Stomach (tissue), 9 donors: ENCODE measurements around the gene ARHGEF12. TPM values are rescaled to one million over a fixed set of nuclear protein-coding genes. Genes with fewer than 3 reads are reported as not detected.

Experiments
- DNase-seq, 2 donors: peaks; one replicate each; pipeline versions ENCODE4 v3.0.0 to v3.0.0-alpha.2; 2013 to 2019
- H3K27ac ChIP-seq, 5 donors: fragments of 200-600 bp in 4 of 5; sonication (generic) in 4 of 5; one replicate each; pipeline ENCODE4 v1.5.1; 2013 to 2019; ENCODE audit warnings: mild to moderate bottlenecking in 1 of 5, moderate library complexity in 1 of 5
- H3K27me3 ChIP-seq, 3 donors: fragments of 200-600 bp; sonication (generic); one replicate each; pipeline ENCODE4 v1.5.1; 2017 to 2019; ENCODE audit warnings: mixed run types in 1 of 3
- H3K36me3 ChIP-seq, 4 donors: fragments of 200-600 bp; sonication (generic); 1 replicate in 3 of 4; 2 replicates in 1 of 4; pipeline ENCODE4 v1.5.1; 2016 to 2019
- H3K4me1 ChIP-seq, 4 donors: fragments of 200-600 bp; sonication (generic); one replicate each; pipeline ENCODE4 v1.5.1; 2016 to 2019
- H3K4me3 ChIP-seq, 4 donors: fragments of 200-600 bp; sonication (generic) in 3 of 4; one replicate each; pipeline ENCODE4 v1.5.1; 2016 to 2019; ENCODE audit warnings: mild to moderate bottlenecking in 1 of 4
- H3K9me3 ChIP-seq, 4 donors: fragments of 200-600 bp; sonication (generic); one replicate each; pipeline ENCODE4 v1.5.1; 2016 to 2019
- EP300 ChIP-seq: sonication (generic); formaldehyde crosslinking; IDR thresholded peaks from one replicate; pipeline ENCODE4 v1.6.1; 2017; ENCODE audit warnings: antibody characterized with exemption
- POLR2A ChIP-seq, 4 donors: fragments of 450-650 bp; IDR thresholded peaks; one replicate each; pipeline ENCODE4 v1.6.1; 2016; ENCODE audit warnings: antibody characterized with exemption in 4 of 4, control low read depth in 2 of 4, mild to moderate bottlenecking in 1 of 4, moderate library complexity in 1 of 4
- POLR2AphosphoS5 ChIP-seq, 3 donors: sonication (generic); formaldehyde crosslinking; IDR thresholded peaks; one replicate each; pipeline ENCODE4 v1.6.1; 2016; ENCODE audit warnings: antibody characterized with exemption in 3 of 3
- WGBS, 5 donors: extraction: QIAGEN DNeasy Blood & Tissue Kit in 3 of 5; methylation state at CpG; one replicate each; pipeline versions ENCODE4 v1.1.5 to v1.1.7; 2013 to 2018; 5-methylcytosine and 5-hydroxymethylcytosine counted together
- intact Hi-C: fragments of 100-400 bp; cut with DNase I; formaldehyde crosslinking; loops from one replicate; pipeline ENCODE4 v1.15.1; 2023; ENCODE audit warnings: low total_unique reads
- polyA plus RNA-seq, 3 donors: library from polyadenylated mRNA; stranded (reverse); fragments of 200-250 nt; gene quantifications; one replicate each; pipeline ENCODE4 v1.2.3, GENCODE V29; 2013
- total RNA-seq, 5 donors: library from RNA; depleted of rRNA; stranded (reverse); fragments of >200 nt; gene quantifications; one replicate each; pipeline versions ENCODE4 v1.1.0 to v1.2.3, GENCODE V29; 2014 to 2016
- TF ChIP-seq, protein P1 (sequence below), 7 experiments: fragments of 450-650 bp in 4 of 7; fragments of 200-600 bp in 3 of 7; sonication (generic) in 3 of 7; IDR thresholded peaks; one replicate each; pipeline ENCODE4 v1.5.1; 2016 to 2019; ENCODE audit warnings: antibody characterized with exemption in 7 of 7, control low read depth in 2 of 7, mild to moderate bottlenecking in 1 of 7
- donor health status: healthy with polysubstance abuse.
- donor health status: Bipolar disorder and iron deficiency.
- donor health status: healthy.

Gene ARHGEF12
- total and polyA plus RNA-seq, 8 donors: 11.5 to 186 (median 43.5) TPM

DNA sequence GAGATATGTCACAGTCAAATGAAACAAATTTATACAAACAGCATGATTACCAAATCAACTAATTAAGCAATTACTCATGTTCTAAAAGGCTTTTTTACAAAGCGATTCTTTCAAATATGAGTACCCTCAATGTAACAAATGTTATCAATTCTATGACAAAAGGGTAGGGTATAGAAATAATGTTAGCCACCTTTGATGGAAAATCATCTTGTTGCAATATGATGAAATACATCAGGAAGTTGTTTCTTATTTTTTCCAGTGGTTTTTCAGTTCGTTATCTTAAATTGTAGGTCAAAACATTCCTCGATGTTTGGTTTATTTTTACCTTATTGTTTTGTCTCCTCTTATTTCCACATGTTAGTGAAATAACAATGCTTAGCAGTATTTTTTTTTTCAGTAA lies 6.5 kb downstream of the ARHGEF12 start:
- H3K4me3 ChIP-seq: no peak overlapping the region
- no peak for DNase-seq
- WGBS, 5 donors: 74 to 88% (median 84%) methylated on average over 3 of the region's 3 CpGs
- H3K9me3 ChIP-seq: no peaks in the 10 kb centered on the region
- H3K4me1 ChIP-seq: peaks cover 17 to 99% (median 80%) of the 10 kb centered on the region in 4 donors
- no peaks in the 10 kb centered on the region for H3K27me3 ChIP-seq
- H3K36me3 ChIP-seq: no peaks in the 10 kb centered on the region
- TF ChIP-seq POLR2A (IDR thresholded peaks at IDR 0.05) (no peak), POLR2AphosphoS5 (IDR thresholded peaks at IDR 0.05) (no peak), EP300 (no peak)
- TF ChIP-seq, protein P1, sequence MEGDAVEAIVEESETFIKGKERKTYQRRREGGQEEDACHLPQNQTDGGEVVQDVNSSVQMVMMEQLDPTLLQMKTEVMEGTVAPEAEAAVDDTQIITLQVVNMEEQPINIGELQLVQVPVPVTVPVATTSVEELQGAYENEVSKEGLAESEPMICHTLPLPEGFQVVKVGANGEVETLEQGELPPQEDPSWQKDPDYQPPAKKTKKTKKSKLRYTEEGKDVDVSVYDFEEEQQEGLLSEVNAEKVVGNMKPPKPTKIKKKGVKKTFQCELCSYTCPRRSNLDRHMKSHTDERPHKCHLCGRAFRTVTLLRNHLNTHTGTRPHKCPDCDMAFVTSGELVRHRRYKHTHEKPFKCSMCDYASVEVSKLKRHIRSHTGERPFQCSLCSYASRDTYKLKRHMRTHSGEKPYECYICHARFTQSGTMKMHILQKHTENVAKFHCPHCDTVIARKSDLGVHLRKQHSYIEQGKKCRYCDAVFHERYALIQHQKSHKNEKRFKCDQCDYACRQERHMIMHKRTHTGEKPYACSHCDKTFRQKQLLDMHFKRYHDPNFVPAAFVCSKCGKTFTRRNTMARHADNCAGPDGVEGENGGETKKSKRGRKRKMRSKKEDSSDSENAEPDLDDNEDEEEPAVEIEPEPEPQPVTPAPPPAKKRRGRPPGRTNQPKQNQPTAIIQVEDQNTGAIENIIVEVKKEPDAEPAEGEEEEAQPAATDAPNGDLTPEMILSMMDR (IDR thresholded peaks at IDR 0.05): no peak
- no peak overlapping the region for H3K27ac ChIP-seq
- intact Hi-C loops: loop anchor here (5.0 kb wide), 1 partner anchor 40 kb away; no protein-coding TSS in a partner anchor

DNA sequence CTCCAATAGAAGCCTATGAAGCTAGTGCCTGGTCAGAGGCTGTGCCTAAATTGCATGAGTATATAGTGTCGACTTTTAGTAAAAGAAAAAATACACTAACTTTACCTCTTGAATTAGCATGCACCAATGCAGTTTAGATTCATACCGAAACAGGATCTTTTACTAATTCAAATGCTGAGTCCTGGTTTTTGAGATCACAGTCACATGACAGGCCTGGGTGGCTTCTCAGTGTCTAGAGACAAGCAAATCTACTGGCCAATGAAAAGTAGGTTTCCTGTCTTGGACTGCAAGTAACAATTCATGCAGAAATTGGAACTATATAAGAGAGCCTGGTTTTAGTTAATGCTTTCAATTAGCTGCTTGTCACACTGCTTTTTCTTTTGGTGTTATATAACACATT lies 7.2 kb downstream of the ARHGEF12 start:
- no peaks in the 10 kb centered on the region for H3K36me3 ChIP-seq
- H3K4me1 ChIP-seq: peaks cover 14 to 95% (median 77%) of the 10 kb centered on the region in 4 donors
- no peak for DNase-seq
- H3K9me3 ChIP-seq: no peaks in the 10 kb centered on the region
- no peak overlapping the region for H3K27ac ChIP-seq
- H3K4me3 ChIP-seq: no peak overlapping the region
- intact Hi-C loops: loop anchor here (5.0 kb wide), 1 partner anchor 39 kb away; no protein-coding TSS in a partner anchor
- no peak for TF ChIP-seq EP300
- TF ChIP-seq, protein P1 (IDR thresholded peaks at IDR 0.05): no peak
- WGBS, 5 donors: 77 to 84% (median 80%) methylated on average over 2 of the region's 2 CpGs
- no peaks in the 10 kb centered on the region for H3K27me3 ChIP-seq

DNA sequence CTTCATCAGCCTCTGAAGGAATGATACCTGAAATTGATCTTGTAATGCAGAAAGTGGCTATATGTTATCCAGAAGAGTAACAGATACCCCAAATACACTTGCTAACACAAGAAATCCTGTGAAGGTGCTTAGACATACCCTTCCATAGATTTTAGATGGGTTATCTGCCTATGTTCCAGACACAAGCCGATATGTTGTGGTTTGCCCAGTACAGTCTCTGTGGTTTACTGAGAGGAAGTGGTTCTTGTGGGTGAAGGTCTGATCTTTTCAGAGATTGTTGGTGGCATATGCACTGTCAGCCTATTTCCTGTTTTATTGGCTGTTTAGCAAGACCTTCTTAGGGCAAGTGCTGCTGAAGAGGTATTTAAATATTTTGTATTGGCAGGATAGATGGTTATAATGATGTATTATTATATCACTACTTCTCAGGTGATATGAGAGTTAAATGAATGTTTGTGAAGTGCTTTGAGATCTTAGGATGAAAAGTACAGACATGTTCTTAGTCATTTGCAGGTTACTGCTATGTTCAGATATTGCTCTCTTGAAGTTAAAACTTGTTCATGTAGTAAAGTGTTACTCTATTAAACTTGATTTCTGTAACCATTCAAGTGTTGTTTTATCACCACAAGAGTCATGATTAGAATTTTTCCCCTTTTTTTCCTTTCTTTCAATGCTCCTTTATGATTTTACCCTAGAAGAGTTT lies 8.2 kb downstream of the ARHGEF12 start:
- Histone ChIP-seq H3K4me1 (peaks cover 12 to 93% (median 73%) of the 10 kb centered on the region in 4 donors), H3K4me3 (no peak overlapping the region), H3K9me3 (no peaks in the 10 kb centered on the region), H3K36me3 (no peaks in the 10 kb centered on the region), H3K27ac (no peak overlapping the region), H3K27me3 (no peaks in the 10 kb centered on the region)
- intact Hi-C loops: loop anchor here (5.0 kb wide), 1 partner anchor 38 kb away; no protein-coding TSS in a partner anchor
- TF ChIP-seq, protein P1 (IDR thresholded peaks at IDR 0.05): no peak
- TF ChIP-seq POLR2A (IDR thresholded peaks at IDR 0.05) (no peak), EP300 (no peak), POLR2AphosphoS5 (IDR thresholded peaks at IDR 0.05) (peak in 1 of 3 donors; percentile 11)
- WGBS, 5 donors: 43 to 76% (median 48%) methylated on average over 1 of the region's 1 CpG
- DNase-seq: peak in 1 of 2 donors; percentile 48

DNA sequence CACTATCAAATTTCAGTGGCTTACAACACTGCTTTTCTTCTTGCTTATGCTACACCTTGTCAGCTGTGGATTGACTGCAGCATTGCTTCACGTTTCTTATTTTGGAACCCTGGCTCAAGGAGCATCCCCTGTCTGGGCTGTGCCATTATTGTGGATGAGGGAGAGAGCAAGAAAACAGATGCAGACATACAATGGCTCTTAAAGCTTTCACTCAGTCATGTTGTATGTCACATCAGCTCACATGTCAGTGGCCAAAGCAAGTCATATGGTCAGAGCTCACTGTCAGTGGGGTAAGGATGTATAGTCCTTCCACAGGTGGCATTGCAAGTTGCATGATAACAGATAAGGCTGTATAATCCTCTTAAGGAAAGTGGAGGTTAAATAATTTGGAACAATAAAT lies 10.0 kb downstream of the ARHGEF12 start:
- Histone ChIP-seq H3K9me3 (no peaks in the 10 kb centered on the region), H3K27me3 (no peaks in the 10 kb centered on the region), H3K27ac (peak overlapping the region in 1 of 5 donors; percentile 36), H3K4me3 (no peak overlapping the region), H3K4me1 (peaks cover 12 to 91% (median 61%) of the 10 kb centered on the region in 4 donors), H3K36me3 (no peaks in the 10 kb centered on the region)
- no peak for DNase-seq
- TF ChIP-seq POLR2A (IDR thresholded peaks at IDR 0.05) (no peak), EP300 (no peak), POLR2AphosphoS5 (IDR thresholded peaks at IDR 0.05) (no peak)
- TF ChIP-seq, protein P1 (IDR thresholded peaks at IDR 0.05): no peak
- WGBS, 5 donors: 24 to 54% (median 37%) methylated on average over 1 of the region's 1 CpG
- intact Hi-C loops: no loop called here
